Body of pancreas (tissue), 4 donors: ENCODE measurements around the gene ALG11.

ENCODE experiments used
- POLR2A ChIP-seq, 3 donors: fragments of 450-650 bp; IDR thresholded peaks; one replicate each; pipeline ENCODE4 v1.6.1; 2016; ENCODE audit warnings: antibody characterized with exemption in 3 of 3, mild to moderate bottlenecking in 2 of 3
- TF ChIP-seq, protein P1 (sequence below), 7 experiments: fragments of 450-650 bp in 4 of 7; fragments of 200-600 bp in 3 of 7; sonication (generic) in 3 of 7; IDR thresholded peaks; one replicate each; pipeline ENCODE4 v1.5.1; 2016 to 2019; ENCODE audit warnings: antibody characterized with exemption in 7 of 7

- TF ChIP-seq, protein P1, sequence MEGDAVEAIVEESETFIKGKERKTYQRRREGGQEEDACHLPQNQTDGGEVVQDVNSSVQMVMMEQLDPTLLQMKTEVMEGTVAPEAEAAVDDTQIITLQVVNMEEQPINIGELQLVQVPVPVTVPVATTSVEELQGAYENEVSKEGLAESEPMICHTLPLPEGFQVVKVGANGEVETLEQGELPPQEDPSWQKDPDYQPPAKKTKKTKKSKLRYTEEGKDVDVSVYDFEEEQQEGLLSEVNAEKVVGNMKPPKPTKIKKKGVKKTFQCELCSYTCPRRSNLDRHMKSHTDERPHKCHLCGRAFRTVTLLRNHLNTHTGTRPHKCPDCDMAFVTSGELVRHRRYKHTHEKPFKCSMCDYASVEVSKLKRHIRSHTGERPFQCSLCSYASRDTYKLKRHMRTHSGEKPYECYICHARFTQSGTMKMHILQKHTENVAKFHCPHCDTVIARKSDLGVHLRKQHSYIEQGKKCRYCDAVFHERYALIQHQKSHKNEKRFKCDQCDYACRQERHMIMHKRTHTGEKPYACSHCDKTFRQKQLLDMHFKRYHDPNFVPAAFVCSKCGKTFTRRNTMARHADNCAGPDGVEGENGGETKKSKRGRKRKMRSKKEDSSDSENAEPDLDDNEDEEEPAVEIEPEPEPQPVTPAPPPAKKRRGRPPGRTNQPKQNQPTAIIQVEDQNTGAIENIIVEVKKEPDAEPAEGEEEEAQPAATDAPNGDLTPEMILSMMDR (IDR thresholded peaks at IDR 0.05) = no peak
- no peak for TF ChIP-seq POLR2A (IDR thresholded peaks at IDR 0.05)
Observed at GRCh38 chr13:52067237-52067636, 55.0 kb downstream of the ALG11 start.
